Neural cell (in vitro differentiated cells): ENCODE data around the gene BLOC1S1.

Experiments
- CTCF ChIP-seq: fragments of 450-650 bp; IDR thresholded peaks from 2 replicates; pipeline ENCODE4 v1.5.1; 2014; ENCODE audit warnings: antibody characterized with exemption, mild to moderate bottlenecking, moderate library complexity; ENCODE audit not compliant: poor library complexity, severe bottlenecking
- EP300 ChIP-seq: fragments of 450-650 bp; conservative IDR thresholded peaks from 2 replicates; pipeline ENCODE4 v1.6.1; 2014; ENCODE audit warnings: antibody characterized with exemption, mild to moderate bottlenecking, moderate library complexity; ENCODE audit not compliant: poor library complexity, severe bottlenecking
- EZH2 ChIP-seq: fragments of 200-600, 300-800 bp; shearing (Covaris generic), sonication (generic); IDR thresholded peaks from 2 replicates; pipeline ENCODE4 v1.6.1; 2014; ENCODE audit warnings: antibody characterized with exemption, low read length, borderline replicate concordance, mild to moderate bottlenecking; ENCODE audit not compliant: insufficient read depth, poor library complexity, severe bottlenecking
- POLR2AphosphoS5 ChIP-seq: IDR thresholded peaks from 2 replicates; pipeline ENCODE4 v1.6.1; 2012
- REST ChIP-seq: IDR thresholded peaks from 2 replicates; pipeline ENCODE4 v1.6.1; 2012; ENCODE audit warnings: borderline replicate concordance
- TAF1 ChIP-seq: IDR thresholded peaks from 2 replicates; pipeline ENCODE4 v1.6.1; 2012; ENCODE audit warnings: low read depth

GRCh38 chr12:55757701-55758100 is 41.9 kb downstream of the BLOC1S1 start:
- TF ChIP-seq POLR2AphosphoS5 (no peak), CTCF (no peak), EP300 (no peak), TAF1 (no peak), EZH2 (no peak), REST (no peak)
